ENCODE data around the gene INPP4A. TPM values are rescaled to one million over a fixed set of nuclear protein-coding genes. Genes with fewer than 3 reads are reported as not detected.

INPP4A gene
- total and polyA plus RNA-seq, 9 of the 15 experiments (the other 6 are each of a cell fraction or from before 2014, with no cell fraction given), result 1.8 to 15.7 (median 8.3) TPM

DNA sequence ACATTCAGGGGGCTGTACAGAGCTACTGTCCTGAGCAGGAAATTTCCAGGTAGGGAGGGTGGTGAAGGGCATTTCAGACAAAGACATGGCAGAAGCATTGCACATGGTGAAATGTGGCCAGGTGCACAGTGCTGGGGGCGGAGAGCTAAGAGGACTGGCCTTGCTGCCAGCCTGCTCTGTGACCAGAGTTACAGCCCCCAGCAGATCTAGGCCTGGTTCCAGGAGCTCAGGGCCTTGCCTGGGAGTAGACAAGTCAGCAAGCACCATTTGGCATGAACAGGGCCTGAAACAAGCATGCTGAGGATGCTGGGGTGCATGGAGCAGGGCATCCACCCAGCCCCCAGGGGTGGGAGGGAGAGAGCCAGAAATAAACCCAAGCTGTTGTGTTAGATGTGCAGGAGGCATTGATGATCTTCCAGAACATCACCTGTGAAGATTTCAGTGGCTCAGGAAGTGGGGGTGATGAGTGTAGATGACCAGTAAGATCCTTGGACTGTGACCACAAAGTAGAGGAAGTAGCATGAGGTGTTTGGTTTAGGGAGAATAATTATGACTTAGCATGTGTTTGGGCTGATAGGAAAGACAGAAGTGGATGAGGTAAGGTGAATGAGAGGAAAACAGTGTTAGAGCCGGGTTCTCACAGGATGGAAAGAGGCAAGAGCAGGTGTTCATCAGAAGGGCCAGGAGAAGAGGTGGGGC is 102.6 kb downstream of the INPP4A start (continued):
- no peak for TF ChIP-seq ETV6 (IDR thresholded peaks at IDR 0.05; ENCODE audit: borderline replicate concordance in 1 of 2, low read depth in 2 of 2, low read length in 1 of 2)
- TF ChIP-seq ETV6 (CRISPR knock-in tag; IDR thresholded peaks at IDR 0.05; ENCODE audit: borderline replicate concordance), result no peak
- TF ChIP-seq, protein P1, sequence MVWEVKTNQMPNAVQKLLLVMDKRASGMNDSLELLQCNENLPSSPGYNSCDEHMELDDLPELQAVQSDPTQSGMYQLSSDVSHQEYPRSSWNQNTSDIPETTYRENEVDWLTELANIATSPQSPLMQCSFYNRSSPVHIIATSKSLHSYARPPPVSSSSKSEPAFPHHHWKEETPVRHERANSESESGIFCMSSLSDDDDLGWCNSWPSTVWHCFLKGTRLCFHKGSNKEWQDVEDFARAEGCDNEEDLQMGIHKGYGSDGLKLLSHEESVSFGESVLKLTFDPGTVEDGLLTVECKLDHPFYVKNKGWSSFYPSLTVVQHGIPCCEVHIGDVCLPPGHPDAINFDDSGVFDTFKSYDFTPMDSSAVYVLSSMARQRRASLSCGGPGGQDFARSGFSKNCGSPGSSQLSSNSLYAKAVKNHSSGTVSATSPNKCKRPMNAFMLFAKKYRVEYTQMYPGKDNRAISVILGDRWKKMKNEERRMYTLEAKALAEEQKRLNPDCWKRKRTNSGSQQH (CRISPR knock-in tag; IDR thresholded peaks at IDR 0.05), result no peak
- TF ChIP-seq MEF2A (IDR thresholded peaks at IDR 0.05; ENCODE audit: control insufficient read depth, low read depth, low read length), result no peak
- no peak for TF ChIP-seq NFYB (IDR thresholded peaks at IDR 0.05; ENCODE audit: extremely low read depth, insufficient read length)
- no peak for TF ChIP-seq MXI1 (IDR thresholded peaks at IDR 0.05; ENCODE audit: low read depth, low read length)
- TF ChIP-seq XRCC3 (IDR thresholded peaks at IDR 0.05), result no peak
- peak; percentile 70; the same call in 1 of the 2 replicates for TF ChIP-seq TCF3 (CRISPR knock-in tag; IDR thresholded peaks at IDR 0.05)
- peak; percentile 51; the same call in 1 of the 2 replicates for TF ChIP-seq ARID1B (IDR thresholded peaks at IDR 0.05)
- TF ChIP-seq TAL1 (IDR thresholded peaks at IDR 0.05), result 0 out of 2 replicates have a peak, but pooled peaks have one; percentile 12
- TF ChIP-seq CTBP1 (IDR thresholded peaks at IDR 0.05; ENCODE audit: borderline replicate concordance), result peak; percentile 38; the same call in 1 of the 2 replicates
- no peak for TF ChIP-seq PHTF2 (CRISPR knock-in tag; IDR thresholded peaks at IDR 0.05)
- no peak for TF ChIP-seq ZNF274 (IDR thresholded peaks at IDR 0.05; ENCODE audit: borderline replicate concordance, low read depth, low read length)
- TF ChIP-seq, protein P2, sequence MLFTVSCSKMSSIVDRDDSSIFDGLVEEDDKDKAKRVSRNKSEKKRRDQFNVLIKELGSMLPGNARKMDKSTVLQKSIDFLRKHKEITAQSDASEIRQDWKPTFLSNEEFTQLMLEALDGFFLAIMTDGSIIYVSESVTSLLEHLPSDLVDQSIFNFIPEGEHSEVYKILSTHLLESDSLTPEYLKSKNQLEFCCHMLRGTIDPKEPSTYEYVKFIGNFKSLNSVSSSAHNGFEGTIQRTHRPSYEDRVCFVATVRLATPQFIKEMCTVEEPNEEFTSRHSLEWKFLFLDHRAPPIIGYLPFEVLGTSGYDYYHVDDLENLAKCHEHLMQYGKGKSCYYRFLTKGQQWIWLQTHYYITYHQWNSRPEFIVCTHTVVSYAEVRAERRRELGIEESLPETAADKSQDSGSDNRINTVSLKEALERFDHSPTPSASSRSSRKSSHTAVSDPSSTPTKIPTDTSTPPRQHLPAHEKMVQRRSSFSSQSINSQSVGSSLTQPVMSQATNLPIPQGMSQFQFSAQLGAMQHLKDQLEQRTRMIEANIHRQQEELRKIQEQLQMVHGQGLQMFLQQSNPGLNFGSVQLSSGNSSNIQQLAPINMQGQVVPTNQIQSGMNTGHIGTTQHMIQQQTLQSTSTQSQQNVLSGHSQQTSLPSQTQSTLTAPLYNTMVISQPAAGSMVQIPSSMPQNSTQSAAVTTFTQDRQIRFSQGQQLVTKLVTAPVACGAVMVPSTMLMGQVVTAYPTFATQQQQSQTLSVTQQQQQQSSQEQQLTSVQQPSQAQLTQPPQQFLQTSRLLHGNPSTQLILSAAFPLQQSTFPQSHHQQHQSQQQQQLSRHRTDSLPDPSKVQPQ (CRISPR knock-in tag; IDR thresholded peaks at IDR 0.05; ENCODE audit: borderline replicate concordance), result no peak
- TF ChIP-seq, protein P3, sequence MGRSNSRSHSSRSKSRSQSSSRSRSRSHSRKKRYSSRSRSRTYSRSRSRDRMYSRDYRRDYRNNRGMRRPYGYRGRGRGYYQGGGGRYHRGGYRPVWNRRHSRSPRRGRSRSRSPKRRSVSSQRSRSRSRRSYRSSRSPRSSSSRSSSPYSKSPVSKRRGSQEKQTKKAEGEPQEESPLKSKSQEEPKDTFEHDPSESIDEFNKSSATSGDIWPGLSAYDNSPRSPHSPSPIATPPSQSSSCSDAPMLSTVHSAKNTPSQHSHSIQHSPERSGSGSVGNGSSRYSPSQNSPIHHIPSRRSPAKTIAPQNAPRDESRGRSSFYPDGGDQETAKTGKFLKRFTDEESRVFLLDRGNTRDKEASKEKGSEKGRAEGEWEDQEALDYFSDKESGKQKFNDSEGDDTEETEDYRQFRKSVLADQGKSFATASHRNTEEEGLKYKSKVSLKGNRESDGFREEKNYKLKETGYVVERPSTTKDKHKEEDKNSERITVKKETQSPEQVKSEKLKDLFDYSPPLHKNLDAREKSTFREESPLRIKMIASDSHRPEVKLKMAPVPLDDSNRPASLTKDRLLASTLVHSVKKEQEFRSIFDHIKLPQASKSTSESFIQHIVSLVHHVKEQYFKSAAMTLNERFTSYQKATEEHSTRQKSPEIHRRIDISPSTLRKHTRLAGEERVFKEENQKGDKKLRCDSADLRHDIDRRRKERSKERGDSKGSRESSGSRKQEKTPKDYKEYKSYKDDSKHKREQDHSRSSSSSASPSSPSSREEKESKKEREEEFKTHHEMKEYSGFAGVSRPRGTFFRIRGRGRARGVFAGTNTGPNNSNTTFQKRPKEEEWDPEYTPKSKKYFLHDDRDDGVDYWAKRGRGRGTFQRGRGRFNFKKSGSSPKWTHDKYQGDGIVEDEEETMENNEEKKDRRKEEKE (IDR thresholded peaks at IDR 0.05; ENCODE audit: borderline replicate concordance in 1 of 2, control insufficient read depth in 1 of 2, low read depth in 2 of 2, low read length in 1 of 2), result no peak
- TF ChIP-seq, protein P4, sequence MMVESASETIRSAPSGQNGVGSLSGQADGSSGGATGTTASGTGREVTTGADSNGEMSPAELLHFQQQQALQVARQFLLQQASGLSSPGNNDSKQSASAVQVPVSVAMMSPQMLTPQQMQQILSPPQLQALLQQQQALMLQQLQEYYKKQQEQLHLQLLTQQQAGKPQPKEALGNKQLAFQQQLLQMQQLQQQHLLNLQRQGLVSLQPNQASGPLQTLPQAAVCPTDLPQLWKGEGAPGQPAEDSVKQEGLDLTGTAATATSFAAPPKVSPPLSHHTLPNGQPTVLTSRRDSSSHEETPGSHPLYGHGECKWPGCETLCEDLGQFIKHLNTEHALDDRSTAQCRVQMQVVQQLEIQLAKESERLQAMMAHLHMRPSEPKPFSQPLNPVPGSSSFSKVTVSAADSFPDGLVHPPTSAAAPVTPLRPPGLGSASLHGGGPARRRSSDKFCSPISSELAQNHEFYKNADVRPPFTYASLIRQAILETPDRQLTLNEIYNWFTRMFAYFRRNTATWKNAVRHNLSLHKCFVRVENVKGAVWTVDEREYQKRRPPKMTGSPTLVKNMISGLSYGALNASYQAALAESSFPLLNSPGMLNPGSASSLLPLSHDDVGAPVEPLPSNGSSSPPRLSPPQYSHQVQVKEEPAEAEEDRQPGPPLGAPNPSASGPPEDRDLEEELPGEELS (CRISPR knock-in tag; IDR thresholded peaks at IDR 0.05; ENCODE audit: borderline replicate concordance), result no peak
- no peak for TF ChIP-seq CHD2 (IDR thresholded peaks at IDR 0.05; ENCODE audit: low read depth, low read length)
- no peak for TF ChIP-seq ERF (CRISPR knock-in tag; IDR thresholded peaks at IDR 0.05)
- TF ChIP-seq ZNF707 (CRISPR knock-in tag; conservative IDR thresholded peaks at IDR 0.05), result no peak
